HUES64 (cell line): ENCODE data around the gene TAOK3.
"Not testable (repeated sequence)": the region's sequence is repeated elsewhere in the genome, so short reads cannot be mapped to it uniquely, and the experiment has no call there.

ENCODE experiments used
- H3K27ac ChIP-seq: 2 replicates; pipeline ENCODE4 v1.7.0; 2013; ENCODE audit warnings: low read depth, low read length, inconsistent platforms
- H3K27me3 ChIP-seq: 2 replicates; pipeline ENCODE4 v1.6.1; 2013; ENCODE audit warnings: mild to moderate bottlenecking, low read length; ENCODE audit not compliant: insufficient read depth
- H3K36me3 ChIP-seq: 2 replicates; pipeline ENCODE4 v1.6.1; 2013; ENCODE audit warnings: mild to moderate bottlenecking, low read length; ENCODE audit not compliant: insufficient read depth
- H3K4me1 ChIP-seq: 2 replicates; pipeline ENCODE4 v1.6.1; 2013; ENCODE audit warnings: mild to moderate bottlenecking, low read length, moderate library complexity; ENCODE audit not compliant: insufficient read depth
- H3K4me3 ChIP-seq: 2 replicates; pipeline ENCODE4 v1.5.1; 2013; ENCODE audit warnings: mild to moderate bottlenecking, low read length, moderate library complexity
- H3K9ac ChIP-seq: 2 replicates; pipeline ENCODE4 v1.6.1; 2013; ENCODE audit warnings: mild to moderate bottlenecking, low read depth, low read length
- H3K9me3 ChIP-seq: 2 replicates; pipeline ENCODE4 v1.6.1; 2013; ENCODE audit warnings: low read depth, low read length; ENCODE audit not compliant: insufficient read depth
- WGBS: fragments of 150-250, 120-280 bp; methylation state at CpG from one replicate; pipeline ENCODE4 v1.1.7; 2013; ENCODE audit warnings: missing lambda C conversion rate; 5-methylcytosine and 5-hydroxymethylcytosine counted together

Gene TAOK3

GRCh38 chr12:118129436-118129835, 243.3 kb downstream of the TAOK3 start:
- not testable (repeated sequence) for H3K27me3 ChIP-seq, H3K9me3 ChIP-seq, H3K4me3 ChIP-seq, H3K9ac ChIP-seq, H3K4me1 ChIP-seq, H3K36me3 ChIP-seq, H3K27ac ChIP-seq
- WGBS = 96% methylated on average over 4 of the region's 5 CpGs

- WGBS = 99% methylated on average over 5 of the region's 5 CpGs
- Histone ChIP-seq H3K27me3 (no peaks in the 10 kb centered on the region), H3K9me3 (no peaks in the 10 kb centered on the region), H3K36me3 (no peaks in the 10 kb centered on the region), H3K4me3 (no peak overlapping the region), H3K27ac (no peak overlapping the region), H3K9ac (no peak overlapping the region), H3K4me1 (no peaks in the 10 kb centered on the region)
These were observed 244.8 kb downstream of the TAOK3 start for GRCh38 chr12:118127867-118128266.

GRCh38 chr12:118126119-118126757, 246.5 kb downstream of the TAOK3 start:
- Histone ChIP-seq H3K9me3 (no peaks in the 10 kb centered on the region), H3K27ac (no peak overlapping the region), H3K9ac (no peak overlapping the region), H3K36me3 (no peaks in the 10 kb centered on the region), H3K4me1 (peaks cover 5% of the 10 kb centered on the region), H3K4me3 (no peak overlapping the region), H3K27me3 (no peaks in the 10 kb centered on the region)
- 92% methylated on average over 12 of the region's 13 CpGs for WGBS

- Histone ChIP-seq H3K27me3 (no peaks in the 10 kb centered on the region), H3K4me3 (no peak overlapping the region), H3K4me1 (peaks cover 8% of the 10 kb centered on the region), H3K27ac (no peak overlapping the region), H3K36me3 (no peaks in the 10 kb centered on the region), H3K9me3 (no peaks in the 10 kb centered on the region), H3K9ac (no peak overlapping the region)
- WGBS = 95% methylated on average over 2 of the region's 4 CpGs
These were observed 247.0 kb downstream of the TAOK3 start for GRCh38 chr12:118125743-118126118.

- Histone ChIP-seq H3K4me3 (no peak overlapping the region), H3K4me1 (peaks cover 13% of the 10 kb centered on the region), H3K9ac (no peak overlapping the region), H3K9me3 (no peaks in the 10 kb centered on the region), H3K27ac (no peak overlapping the region), H3K36me3 (no peaks in the 10 kb centered on the region), H3K27me3 (no peaks in the 10 kb centered on the region)
- WGBS = 100% methylated on average over 4 of the region's 5 CpGs
These were observed 248.3 kb downstream of the TAOK3 start for GRCh38 chr12:118124333-118124874.

GRCh38 chr12:118122264-118122663, 250.4 kb downstream of the TAOK3 start:
- 98% methylated on average over 6 of the region's 6 CpGs for WGBS
- Histone ChIP-seq H3K4me3 (no peak overlapping the region), H3K36me3 (no peaks in the 10 kb centered on the region), H3K9me3 (no peaks in the 10 kb centered on the region), H3K9ac (no peak overlapping the region), H3K4me1 (peaks cover 13% of the 10 kb centered on the region), H3K27ac (no peak overlapping the region; the same call in 1 of the 2 replicates), H3K27me3 (no peaks in the 10 kb centered on the region)

GRCh38 chr12:118120579-118121363, 251.9 kb downstream of the TAOK3 start:
- peaks cover 13% of the 10 kb centered on the region for H3K4me1 ChIP-seq

GRCh38 chr12:118119449-118119879, 253.2 kb downstream of the TAOK3 start:
- Histone ChIP-seq H3K9ac (peak overlapping the region; percentile 69), H3K27me3 (no peaks in the 10 kb centered on the region), H3K27ac (peak overlapping the region; percentile 97), H3K4me3 (peak overlapping the region; percentile 18; the same call in 1 of the 2 replicates), H3K36me3 (no peaks in the 10 kb centered on the region), H3K9me3 (no peaks in the 10 kb centered on the region), H3K4me1 (peaks cover 13% of the 10 kb centered on the region)
- 26% methylated on average over 10 of the region's 10 CpGs for WGBS

More at GRCh38 chr12:118120579-118121363, 251.9 kb downstream of the TAOK3 start:
- Histone ChIP-seq H3K27ac (peak overlapping the region; percentile 97), H3K27me3 (no peaks in the 10 kb centered on the region), H3K9me3 (no peaks in the 10 kb centered on the region), H3K9ac (peak overlapping the region; percentile 75), H3K36me3 (no peaks in the 10 kb centered on the region), H3K4me3 (peak overlapping the region; percentile 23)
- 11% methylated on average over 7 of the region's 8 CpGs for WGBS

GRCh38 chr12:118109088-118109487, 263.6 kb downstream of the TAOK3 start:
- H3K9ac ChIP-seq = no peak overlapping the region
- H3K27ac ChIP-seq = no peak overlapping the region
- no peaks in the 10 kb centered on the region for H3K27me3 ChIP-seq
- H3K4me1 ChIP-seq = no peaks in the 10 kb centered on the region
- WGBS = 64% methylated on average over 1 of the region's 1 CpG
- H3K36me3 ChIP-seq = no peaks in the 10 kb centered on the region
- H3K9me3 ChIP-seq = no peaks in the 10 kb centered on the region
- H3K4me3 ChIP-seq = no peak overlapping the region

GRCh38 chr12:118107694-118108093, 265.0 kb downstream of the TAOK3 start:
- Histone ChIP-seq H3K9ac (no peak overlapping the region), H3K4me3 (no peak overlapping the region), H3K9me3 (no peaks in the 10 kb centered on the region), H3K4me1 (no peaks in the 10 kb centered on the region), H3K36me3 (no peaks in the 10 kb centered on the region), H3K27ac (no peak overlapping the region), H3K27me3 (no peaks in the 10 kb centered on the region)
- 96% methylated on average over 8 of the region's 8 CpGs for WGBS

- Histone ChIP-seq H3K4me3 (no peak overlapping the region), H3K9me3 (no peaks in the 10 kb centered on the region)
- 87% methylated on average over 4 of the region's 4 CpGs for WGBS
These were observed 265.7 kb downstream of the TAOK3 start for GRCh38 chr12:118107011-118107410.

More at GRCh38 chr12:118107011-118107410, 265.7 kb downstream of the TAOK3 start:
- no peaks in the 10 kb centered on the region for H3K36me3 ChIP-seq
- H3K9ac ChIP-seq = no peak overlapping the region
- H3K4me1 ChIP-seq = peaks cover 6% of the 10 kb centered on the region; the same call in 1 of the 2 replicates
- H3K27me3 ChIP-seq = no peaks in the 10 kb centered on the region
- H3K27ac ChIP-seq = peak overlapping the region; percentile 46; the same call in 1 of the 2 replicates
